A172 (cell line): ENCODE measurements around the gene RAP1GDS1. TPM values are rescaled to one million over a fixed set of nuclear protein-coding genes. Genes with fewer than 3 reads are reported as not detected.

ENCODE experiments used
- DNase-seq: peaks from one replicate; pipeline ENCODE4 v3.0.0-alpha.2; 2015; ENCODE audit warnings: low spot score
- total RNA-seq: library from RNA; depleted of rRNA; stranded (reverse); fragments of >200 nt; shearing (Covaris generic); gene quantifications from 2 replicates; pipeline ENCODE4 v1.2.3, GENCODE V29; 2014; rRNA removed

The RAP1GDS1 gene, protein sequence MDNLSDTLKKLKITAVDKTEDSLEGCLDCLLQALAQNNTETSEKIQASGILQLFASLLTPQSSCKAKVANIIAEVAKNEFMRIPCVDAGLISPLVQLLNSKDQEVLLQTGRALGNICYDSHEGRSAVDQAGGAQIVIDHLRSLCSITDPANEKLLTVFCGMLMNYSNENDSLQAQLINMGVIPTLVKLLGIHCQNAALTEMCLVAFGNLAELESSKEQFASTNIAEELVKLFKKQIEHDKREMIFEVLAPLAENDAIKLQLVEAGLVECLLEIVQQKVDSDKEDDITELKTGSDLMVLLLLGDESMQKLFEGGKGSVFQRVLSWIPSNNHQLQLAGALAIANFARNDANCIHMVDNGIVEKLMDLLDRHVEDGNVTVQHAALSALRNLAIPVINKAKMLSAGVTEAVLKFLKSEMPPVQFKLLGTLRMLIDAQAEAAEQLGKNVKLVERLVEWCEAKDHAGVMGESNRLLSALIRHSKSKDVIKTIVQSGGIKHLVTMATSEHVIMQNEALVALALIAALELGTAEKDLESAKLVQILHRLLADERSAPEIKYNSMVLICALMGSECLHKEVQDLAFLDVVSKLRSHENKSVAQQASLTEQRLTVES
- 50.2 and 58.6 TPM in 2 replicates for total RNA-seq

DNA sequence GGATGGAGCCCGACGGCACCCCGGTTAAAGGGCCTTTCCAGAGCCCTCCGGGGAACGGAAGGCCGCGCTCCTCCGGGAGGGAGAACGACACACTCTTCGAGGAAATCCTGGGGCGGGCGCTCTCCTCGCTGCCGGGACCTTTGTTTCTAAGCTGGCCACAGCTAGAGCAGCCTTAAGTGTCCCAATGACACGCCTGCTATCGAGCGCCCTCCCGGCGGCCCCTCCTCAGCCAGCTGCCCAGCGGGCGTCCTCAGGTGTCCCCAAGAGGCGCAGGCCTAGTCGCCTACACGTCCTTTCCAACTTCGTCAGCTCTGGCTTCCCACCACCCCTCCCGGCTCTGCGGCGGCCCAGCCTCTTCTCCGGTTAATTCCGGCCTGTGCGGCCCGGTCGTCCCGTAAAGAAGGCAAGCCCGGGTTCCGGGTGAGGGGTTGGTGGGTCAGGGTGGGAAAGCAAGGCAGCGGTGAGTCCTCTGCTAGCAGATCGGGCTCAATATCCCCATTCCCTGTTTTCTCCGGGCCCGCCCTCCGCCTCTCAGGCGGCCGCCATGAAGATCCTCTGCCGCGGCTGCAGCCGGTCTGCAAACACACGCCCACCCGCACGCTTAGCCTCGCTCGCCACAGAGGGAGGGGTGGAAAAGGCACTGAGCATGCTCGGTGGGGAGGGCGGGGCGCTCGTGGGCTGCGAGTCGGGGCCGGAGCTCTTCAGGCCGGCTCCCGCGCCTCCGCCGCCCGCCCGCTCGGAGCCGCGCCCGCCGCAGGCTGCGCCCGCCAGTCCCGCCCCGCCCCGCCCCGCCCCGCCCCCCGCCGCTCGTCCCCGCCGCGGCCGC is at the start of gene RAP1GDS1:
Gene RAP1GDS1 (plus strand): TSS at position 806 of the 826 bp plus-strand sequence. CDS start 182 bp downstream, outside the sequence.
- peak; percentile 83 for DNase-seq

DNA sequence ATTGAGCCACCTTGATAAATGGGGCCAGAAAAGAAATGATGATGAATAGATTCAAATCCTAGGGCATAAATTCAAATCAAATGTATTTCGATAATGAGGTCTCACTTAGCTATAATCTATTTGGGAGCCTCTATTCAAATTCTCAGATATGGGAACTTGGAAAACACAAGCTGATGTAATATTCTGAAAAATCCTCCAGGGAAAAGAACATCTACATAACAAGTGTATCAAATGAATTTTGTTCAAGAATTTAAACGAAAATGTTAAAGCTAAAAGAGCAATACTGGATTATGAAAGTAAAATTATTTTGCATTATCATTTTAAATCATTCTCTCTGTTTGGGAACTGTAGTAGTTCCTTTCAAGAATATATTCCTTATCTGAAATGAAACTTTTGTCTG is 38.9 kb upstream of the RAP1GDS1 start:
- DNase-seq, result no peak

DNA sequence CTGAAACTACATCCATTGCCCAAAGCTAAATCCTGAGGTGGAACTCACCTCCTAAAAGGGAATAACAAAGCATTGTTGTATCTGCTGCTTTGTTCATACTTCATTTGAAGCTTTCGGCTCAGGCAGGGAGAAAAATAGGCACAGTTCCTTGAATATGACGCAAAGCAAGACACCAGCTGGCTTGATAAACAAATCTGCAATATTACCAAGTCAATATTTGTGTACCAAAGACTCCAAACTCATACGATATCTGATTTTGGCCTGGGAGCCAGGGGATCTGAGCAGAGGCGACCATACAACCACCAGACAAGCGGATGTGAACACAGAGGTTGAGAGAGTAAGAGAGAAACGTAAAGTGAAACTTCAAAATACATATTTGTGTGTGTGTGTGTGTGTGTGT is 34.8 kb upstream of the RAP1GDS1 start:
- no peak for DNase-seq

DNA sequence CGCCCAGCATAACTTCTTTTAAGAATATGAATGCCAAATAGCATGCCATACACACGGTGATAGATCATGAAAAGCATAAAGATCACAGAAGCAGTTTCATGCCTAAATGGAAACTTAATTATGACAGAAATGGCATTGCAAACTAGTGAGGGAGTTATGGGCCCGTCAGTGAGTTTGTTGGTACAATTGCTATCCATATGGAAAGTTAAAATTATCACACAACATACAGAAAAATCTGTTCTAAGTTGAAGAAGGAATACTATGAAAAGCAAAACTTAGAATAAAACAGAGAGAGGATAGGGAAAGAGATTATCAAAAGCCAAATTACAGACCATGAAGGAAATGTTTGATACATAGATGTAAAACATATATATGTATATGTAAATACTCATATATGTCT is 30.2 kb upstream of the RAP1GDS1 start:
- DNase-seq, result no peak

DNA sequence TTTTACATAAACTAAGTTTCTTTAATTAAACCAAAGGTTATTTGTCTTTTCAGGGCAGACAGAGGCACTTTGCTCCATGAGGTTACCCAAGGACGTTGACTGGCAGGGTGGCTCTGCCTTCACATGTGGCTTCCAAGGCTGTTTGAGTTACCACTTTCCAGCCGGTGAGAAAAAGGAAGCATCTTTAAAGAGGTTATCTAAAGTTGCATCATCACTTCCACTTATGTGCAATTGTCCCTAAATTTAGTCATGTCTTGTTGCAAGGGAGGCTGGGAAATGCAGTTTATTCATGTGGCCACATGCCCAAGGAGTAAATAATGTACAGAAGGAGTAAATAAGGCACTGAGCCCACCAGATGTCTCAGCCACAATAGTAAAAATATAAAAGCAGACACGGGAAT is 29.0 kb upstream of the RAP1GDS1 start:
- peak; percentile 1 for DNase-seq

DNA sequence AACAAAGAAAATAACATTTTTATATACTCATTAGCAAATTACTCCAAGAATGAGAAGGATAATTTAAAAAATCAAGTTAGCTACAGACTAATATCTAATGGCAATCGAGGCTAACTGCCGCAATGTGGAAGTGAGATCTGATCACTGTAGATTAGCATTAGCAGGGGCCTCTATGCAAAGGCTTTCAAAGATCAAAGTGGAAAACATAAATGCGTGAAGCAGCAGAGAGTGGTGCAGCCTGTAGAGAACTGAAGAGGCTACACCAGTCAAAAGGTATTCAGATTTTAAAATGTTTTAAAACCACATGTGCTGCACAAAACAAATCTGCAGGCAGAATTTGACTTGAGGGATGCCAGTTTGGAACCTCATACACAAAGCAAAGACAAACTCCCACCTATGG is 24.0 kb upstream of the RAP1GDS1 start:
- DNase-seq, result no peak

DNA sequence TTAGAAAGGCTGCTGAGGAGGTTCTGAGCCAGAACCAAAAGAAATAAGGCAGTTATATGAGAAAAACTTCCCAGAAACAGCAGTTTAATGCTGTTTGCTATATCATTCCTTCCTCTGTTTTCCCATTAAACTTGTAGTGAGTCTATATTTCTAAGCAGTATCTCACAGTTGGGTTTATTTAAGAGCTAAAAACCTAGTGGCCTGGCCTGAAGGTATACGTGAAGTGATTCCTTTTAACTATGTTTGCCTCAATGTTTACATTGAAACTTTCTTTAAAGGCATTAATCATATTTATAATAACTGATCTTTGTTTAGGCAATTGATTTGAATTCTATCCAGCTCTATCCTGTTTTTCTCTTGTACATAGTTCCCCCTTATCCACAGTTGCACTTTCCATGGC is 19.1 kb upstream of the RAP1GDS1 start:
- DNase-seq, result no peak

DNA sequence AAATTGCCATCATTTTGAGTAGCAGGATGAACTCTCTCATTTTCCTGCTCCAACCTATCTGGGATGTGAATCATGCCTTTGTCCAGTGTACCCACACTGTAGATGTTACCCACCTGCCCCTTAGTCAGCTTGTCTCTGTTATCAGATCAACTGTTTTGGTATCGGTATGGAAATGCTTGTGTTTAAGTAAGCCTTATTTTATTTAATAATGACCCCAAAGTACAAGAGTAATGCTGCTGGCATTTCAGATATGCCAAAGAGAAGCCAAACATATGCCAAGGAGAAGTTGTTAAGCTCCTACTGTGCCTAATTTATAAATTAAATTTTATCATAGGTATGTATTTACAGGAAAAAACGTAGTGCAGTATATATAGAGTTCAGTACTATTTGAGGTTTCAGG is 18.6 kb upstream of the RAP1GDS1 start:
- DNase-seq, result no peak

DNA sequence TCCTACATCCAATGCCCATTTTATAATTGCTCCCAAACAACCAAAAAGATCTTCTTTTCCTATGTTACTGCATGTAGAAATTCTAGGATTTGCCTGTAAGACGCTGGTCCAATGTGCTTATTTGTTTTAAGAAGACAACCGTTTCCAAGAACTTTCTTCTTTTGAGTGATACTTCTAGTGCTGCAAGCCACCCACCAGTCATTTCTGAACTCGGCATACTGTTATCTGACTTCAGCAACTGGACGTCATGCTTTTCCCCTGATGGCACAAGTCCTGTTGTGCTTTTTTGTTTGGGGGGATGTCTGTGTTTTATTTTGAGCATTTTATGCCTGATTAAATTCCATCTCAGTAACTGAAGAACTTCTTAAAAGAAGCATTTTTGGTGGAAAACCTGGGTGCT is 16.0 kb upstream of the RAP1GDS1 start:
- no peak for DNase-seq

DNA sequence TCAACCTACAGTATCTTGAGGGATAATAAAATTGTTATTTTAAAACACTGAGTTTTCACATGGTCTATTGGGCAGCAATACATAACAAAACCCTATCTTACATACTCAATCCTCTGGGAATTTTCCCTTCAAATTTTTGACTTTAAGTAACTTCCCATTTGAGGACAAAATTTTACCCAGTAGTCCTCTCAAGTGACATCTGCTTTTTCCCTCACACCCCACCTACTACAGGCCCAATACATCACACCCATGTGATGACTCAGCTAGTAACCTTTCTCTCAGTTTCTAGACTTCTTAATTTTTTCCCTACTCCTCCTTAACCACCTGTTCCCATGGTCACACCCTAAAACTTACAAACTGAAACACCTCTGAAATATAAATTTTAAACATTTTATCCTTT is 12.2 kb upstream of the RAP1GDS1 start:
- no peak for DNase-seq

DNA sequence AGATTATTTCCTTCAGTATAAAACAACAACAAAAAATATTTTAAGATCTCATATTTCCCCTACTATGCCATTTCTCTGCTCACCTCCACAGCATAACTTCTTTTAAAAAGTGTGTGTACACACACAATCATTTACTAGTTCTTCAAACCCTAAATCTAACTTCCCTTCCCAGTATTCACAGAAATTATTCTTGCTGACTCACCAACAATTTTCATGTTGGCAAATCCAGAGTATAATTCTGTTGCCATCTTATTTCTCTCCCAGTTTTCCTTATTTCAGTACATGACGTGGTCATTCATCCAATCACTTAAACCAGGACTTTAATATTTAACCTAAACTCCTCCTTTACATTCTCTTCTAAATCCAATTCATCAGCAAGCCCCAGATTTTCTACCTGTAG is 11.4 kb upstream of the RAP1GDS1 start:
- DNase-seq, result no peak

DNA sequence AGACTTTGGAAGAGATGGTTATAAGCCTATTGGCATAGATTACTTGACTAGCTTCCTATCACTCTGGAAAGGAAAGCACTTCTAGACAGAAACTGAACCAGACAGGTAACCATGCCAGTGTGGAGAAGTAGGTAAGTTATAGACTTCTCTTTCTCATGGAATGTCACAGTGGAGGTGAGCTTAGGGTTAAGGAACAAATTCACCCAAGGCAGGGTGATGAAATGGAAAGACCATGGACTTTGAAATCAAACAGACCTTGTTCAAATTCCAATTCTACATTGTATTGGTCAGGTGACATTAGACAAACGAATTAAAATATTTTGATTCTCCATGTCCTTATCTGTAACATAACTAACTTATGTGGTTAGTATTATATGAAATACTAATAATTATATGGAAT is 7.7 kb upstream of the RAP1GDS1 start:
- DNase-seq, result no peak

DNA sequence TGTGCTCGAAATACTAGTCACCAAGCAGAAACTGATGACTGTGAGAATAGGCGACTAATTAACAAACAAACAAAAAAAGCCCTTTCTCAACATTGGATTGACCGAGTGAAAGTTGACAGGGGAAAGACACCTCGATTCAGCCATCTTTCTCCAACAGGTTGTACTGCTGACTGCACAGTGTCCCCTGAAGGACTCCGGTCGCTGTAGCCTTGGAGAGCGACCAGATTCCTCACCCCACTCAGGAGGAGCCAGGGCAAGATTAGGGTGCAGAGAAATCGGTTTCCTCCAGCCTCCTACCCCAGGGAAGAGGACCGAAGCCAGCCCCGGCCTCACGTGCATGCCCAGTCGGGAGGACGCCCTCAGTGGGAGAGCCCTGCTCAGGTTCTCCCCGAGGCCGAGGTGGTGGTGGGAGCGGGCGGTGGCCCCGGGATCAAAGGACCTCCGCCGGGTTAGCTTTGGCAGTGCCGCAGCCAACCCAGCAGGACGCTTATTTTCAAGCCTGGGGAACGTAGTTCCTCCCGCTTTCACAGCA is 1.1 kb upstream of the RAP1GDS1 start:
- peak; percentile 37 for DNase-seq

DNA sequence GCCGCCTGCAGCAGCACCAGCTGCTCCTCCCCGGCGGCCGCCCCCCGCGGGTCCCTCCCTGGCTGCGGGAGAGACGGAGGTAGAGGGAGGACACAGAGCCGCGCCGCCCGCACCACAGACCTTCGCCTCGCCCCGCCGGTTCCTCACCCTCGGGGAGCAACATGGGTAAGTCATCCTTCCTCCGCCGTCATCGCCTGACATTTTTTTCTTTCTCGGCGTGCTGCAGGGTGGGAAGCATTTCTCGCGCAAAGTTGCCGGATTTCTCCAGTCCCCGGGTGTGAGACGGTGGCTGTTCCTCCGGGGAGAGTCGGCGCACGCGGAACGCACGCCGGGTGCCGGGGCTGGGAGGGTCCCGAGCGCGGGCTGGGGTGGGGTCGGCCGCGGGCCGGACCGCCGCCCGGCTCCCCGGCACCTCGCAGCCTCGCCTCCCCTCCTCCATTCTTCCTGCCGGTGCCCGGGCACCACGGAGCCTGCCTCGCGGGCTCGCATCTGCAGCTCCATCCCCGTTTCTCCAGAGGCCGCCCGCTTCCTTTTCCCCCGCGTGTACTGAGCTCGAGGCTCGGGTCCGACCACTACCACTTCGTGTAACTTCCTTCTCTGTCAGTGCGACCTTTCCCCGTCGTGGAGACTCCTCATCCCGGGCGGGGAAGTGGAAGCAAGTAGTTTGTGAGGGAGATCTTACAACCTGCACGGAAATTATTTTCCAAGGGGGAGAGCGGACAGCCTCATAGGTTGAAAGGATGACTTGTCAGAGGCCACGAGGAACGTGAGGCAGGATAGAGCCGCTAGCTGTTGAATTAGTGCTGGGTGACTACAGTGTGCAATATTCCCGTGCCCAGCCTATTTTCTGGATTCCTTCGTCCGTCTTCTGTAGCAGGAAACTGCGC is 464 bp downstream of the RAP1GDS1 start:
- DNase-seq, result peak; percentile 61

DNA sequence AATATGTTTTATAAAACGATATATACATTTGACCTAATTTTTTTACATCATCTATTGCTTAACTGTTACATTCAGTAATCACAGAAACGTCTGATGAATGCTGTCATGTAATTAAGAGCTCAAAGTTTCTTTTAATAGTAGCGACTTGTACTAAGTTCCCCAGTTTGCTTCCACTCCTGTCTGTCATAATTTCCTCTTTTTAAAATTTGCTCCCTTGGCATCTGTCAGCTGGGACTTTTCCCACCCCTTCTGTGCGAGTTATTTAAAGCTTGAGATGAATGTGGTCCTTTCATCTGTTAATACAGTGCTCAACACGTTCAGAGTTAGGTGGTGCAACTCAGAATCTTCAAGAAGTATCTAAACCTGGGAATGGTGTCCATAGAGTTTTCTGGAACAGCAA is 1.2 kb downstream of the RAP1GDS1 start:
- DNase-seq, result no peak

DNA sequence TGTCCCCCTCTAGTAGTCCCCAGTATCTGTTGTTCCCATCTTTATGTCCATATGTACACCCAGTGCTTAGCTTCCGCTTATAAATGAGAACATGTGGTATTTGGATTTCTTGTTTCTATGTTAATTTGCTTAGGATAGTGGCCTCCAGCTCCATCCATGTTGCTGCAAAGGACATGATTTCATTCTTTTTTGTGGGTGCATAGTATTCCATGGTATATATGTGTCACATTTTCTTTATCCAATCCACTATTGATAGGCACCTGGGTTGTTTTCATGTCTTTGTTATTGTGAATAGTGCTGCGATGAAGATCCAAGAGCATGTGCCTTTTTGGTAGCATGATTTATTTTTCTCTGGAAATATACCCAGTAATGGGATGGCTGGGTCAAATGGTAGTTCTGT is 6.3 kb downstream of the RAP1GDS1 start:
- DNase-seq, result no peak

DNA sequence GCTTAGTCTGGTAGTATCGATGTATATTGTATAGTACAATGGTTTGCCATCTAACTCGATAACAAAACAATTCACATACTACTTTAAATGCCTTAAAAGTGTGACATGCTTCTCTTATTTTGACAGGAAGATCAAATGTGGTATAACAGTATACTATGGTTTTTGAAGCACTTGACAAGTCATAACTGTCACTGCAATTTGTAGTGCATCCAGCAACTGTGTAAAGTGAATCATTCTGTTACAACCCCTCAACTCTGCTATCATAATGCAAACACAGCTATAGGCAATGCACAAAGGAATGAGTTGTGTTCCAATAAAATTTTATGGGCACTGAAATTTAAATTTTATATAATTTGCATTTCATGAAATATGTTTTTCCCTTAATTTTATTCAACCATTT is 14.0 kb downstream of the RAP1GDS1 start:
- DNase-seq, result no peak

DNA sequence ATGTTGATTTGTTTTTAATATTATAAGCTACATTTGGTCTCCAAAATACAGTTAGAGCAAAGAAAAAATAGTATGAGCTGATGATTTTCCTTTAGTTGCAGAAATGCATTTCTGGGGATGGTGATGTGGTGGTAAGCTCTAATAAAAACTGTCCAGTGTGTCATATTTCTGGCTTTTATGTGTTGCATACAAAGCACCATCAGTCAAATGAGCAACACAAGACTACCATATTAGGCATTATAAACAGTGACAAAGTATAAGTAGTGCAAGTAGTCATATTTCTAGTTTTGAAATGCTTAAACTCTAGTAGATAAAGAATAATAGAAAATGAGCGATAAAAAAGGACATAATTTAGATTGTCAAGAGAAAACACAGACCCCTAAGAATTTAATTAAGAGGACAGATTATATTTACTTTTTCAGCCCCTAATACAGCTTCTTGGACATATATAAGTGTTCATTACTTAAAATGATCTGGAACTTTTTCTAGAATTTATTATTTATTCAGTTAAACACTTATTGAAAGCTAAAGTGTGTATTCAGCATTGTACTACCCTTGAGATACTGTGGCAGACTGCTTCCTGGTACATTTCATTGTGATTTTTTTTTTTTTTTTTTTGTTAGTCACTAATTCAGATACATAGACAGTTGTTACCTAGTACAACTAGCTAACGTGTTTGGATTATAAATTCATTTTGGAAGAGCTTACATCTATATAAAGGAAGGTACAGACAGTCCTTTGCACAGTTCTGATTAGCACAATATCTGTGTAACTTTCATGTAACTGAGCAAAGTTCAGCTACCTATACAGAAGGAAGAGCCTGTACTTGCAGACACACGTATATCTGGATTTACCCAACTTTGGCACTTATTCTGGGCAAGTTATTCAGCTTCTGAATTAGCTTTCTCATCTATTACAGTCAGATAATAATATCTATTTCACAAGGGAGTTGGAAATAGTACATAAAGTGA is 22.3 kb downstream of the RAP1GDS1 start:
- no peak for DNase-seq

DNA sequence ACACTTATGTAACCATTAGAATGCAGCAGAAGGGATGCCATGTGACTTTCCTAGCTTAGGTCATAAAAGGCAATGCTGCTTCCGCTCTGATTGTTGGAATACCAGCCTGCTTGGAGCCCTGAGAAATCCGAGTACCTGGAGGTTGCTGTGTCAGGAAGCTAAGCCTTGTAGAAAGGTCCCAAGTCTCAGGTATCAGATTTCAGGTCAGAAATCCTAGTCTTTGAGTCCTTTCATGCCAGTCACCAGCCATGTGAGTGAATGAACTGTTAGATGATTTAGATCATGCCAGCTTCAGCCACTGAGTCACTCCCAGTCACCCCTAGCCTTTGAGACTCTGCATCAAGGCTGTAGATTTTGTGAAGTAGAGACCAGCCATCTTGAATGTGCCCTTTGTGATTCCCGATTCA is 23.5 kb downstream of the RAP1GDS1 start:
- peak; percentile 13 for DNase-seq

DNA sequence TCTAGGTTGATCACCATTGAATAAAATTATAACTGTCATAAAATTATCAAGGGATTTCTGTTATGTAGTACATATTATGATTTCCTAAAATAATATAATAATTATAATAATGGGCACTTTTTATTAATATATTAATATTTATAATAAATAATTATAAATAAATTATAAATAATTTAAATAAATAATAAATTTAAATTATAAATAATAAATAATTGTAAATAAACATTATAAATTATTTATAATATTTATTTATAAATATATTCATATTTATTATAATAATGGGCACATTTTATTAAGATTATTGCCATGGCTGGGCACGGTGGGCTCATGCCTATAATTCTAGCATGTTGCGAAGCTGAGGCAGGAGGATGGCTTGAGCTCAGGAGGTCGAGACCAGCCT is 24.5 kb downstream of the RAP1GDS1 start:
- DNase-seq, result no peak
